Stimulated activated CD8-positive, alpha-beta memory T cell treated with anti-CD3 and anti-CD28 coated beads, Interleukin-15, amount 100 ng/mL, for 1 hour (primary cell): ENCODE results near the gene CFAP107.

Experiments
- DNase-seq: peaks from one replicate; pipeline ENCODE4 v3.0.0-alpha.2; 2020; ENCODE audit warnings: low read depth

The CFAP107 gene

DNA sequence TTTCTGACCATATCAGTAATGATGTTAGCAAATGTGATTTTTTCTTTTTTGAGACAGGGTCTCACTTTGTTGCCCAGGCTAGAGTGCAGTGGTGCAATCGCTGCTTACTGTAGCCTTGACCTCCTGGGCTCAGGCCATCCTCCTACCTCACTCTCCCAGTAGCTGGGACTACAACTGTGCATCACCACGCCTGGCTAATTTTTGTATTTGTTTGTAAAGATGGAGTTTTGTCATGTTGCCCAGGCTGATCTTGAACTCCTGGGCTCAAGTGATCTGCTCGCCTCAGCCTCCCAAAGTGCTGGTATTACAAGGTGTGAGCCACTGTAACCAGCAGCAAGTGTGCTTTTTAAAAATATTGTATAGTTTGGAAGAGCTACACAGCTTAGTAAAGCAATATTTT, 4.1 kb upstream of the CFAP107 start:
- no peak for DNase-seq

DNA sequence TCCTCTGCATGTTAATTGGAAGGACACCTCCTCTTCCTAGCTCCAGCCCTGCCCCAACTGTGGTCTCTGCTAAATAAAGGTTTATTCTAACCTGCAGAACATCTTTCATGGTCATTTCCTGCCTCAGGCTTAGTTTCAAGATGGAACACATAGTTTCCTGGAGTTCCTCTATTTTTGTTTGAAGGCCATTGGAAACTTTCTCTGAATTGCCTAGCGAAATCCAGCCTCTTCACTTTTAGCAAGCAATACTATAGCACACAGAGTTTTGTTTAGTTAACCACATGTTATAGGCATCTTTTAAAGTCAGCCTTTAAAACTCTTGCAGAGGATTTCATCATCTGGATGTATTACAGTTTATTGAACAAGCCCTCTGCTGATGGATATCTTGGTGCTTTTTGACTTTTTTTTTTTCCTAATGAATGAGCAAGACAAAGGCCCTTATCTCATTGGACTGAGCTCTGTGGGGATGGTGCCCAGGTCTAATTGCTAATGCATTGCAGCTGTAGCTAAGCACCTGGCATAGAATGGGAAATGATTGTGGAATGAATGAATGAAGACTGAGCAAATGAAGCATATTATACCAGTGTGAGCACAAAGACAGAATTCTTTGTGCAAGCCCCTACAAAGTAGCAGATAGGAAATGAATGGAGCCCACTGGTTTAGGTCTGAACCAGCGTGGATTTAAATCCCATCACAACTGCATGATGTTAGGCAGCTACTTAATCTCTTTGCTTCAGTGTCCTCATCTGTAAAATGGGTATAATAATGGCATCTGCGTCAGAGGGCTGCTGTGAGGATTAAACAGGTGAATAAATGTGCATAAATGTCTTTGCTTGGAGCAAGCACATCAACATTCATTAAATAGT, 641 bp upstream of the CFAP107 start:
- DNase-seq, result no peak

DNA sequence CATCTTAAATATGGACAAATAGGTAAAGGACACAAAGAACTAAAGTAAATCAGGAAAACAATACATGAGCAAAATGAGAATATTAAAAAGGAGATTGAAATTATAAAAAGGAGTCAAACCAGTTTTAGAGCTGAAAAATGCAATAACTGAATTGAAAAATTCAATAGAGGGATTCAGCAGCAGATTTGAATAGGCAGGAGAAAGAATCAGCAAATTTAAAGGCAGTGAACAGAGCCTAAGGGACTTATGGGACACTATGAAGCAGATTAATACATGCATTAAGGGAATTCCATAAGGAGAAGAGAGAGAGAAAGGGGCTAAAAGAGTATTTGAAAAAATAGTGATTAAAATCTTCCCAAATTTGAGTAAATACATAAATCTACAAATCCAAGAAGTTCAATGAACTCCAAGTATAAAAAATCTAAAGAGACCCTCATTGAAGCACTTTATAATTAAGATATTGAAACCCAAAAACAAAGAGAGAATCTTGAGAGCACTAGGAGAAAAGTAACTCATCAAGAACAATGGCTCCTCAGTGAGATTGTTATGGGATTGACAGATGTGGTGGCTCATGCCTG, 2.9 kb downstream of the CFAP107 start:
- no peak for DNase-seq

DNA sequence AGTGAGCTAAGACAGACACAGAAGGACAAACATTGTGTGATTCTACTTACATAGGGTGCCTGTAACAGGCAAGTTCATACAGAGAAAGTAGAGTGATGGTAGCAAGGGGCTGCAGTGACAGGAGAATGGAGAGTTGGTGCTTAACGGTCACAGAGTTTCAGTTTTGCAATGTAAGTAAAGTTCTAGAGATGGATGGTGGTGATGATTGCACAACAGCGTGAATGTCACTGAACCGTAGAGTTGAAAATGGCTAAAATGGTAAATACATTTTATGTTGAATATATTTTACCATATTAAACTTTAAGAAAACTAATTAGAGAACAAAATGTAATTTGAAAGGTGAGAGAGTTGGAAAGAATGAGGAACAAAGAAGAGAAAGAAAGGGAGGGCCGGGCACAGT, 8.7 kb downstream of the CFAP107 start:
- DNase-seq, result no peak

DNA sequence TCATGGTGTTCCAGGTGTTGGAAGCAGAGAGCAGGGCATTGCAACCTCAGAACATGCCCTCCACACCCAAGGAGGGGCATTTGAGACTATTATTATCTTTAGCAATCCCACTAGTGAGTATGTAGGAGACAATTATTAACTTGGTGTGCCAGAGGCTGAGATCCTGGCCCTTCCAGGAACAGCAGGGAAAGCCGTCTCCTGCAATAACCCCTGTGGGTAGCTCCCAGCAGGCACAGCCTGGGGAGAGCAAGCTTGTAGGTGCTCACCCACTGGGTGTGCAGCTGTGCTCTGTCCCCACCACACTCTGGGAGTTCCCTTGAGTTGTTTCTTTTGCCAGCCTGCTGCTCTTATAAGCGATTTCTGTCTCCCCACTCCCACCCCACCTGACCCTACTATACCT, 10.3 kb downstream of the CFAP107 start:
- no peak for DNase-seq

DNA sequence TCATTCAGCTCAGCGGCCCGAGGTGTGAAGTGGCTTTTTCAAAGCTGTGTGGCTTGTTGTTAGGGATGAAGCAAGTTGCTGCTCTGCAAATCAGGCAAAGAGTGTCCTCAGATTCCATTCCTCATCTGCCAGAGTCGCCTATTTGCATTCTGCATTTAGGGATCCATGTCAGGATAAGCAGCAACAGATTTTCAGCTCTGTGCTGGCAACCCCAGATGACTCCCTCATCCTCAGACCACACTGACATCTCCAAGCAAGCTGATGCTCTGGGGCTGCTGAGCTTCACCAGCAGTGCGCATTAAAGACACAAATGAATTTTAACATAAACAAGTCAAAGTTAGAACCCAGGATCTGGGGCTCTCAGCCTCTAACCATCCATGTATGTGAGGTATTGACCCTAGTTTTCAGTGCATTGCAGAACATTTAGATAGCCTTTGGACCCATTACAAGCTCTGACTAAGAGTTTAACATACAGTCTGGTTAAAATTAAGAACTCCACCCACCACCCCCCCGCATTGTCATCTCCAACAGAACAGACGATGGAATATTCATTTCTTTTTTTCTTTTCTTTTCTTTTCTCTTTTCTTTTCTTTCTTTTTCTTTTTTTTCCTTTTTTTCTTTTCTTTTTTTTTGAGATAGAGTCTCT, 10.9 kb downstream of the CFAP107 start:
- no peak for DNase-seq

DNA sequence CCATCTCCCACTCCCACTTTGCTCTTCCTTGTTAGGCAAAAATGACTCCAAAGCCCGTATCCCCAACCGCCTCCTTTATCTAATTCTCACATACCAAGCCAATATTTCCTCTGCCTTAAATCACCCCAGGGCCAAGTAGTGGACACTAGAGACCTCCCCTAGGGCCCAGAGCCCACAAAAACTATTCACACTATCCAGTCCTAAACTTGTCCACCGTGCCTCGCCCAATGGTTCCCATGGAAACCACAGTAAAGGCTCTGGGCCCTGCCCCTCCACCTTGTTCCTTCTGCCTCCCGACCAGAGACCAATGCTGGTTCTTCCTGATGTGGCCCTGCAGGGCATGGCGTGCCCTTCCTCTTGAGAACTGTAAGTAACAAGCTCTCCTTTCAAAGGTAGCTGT, 11.8 kb downstream of the CFAP107 start:
- no peak for DNase-seq

DNA sequence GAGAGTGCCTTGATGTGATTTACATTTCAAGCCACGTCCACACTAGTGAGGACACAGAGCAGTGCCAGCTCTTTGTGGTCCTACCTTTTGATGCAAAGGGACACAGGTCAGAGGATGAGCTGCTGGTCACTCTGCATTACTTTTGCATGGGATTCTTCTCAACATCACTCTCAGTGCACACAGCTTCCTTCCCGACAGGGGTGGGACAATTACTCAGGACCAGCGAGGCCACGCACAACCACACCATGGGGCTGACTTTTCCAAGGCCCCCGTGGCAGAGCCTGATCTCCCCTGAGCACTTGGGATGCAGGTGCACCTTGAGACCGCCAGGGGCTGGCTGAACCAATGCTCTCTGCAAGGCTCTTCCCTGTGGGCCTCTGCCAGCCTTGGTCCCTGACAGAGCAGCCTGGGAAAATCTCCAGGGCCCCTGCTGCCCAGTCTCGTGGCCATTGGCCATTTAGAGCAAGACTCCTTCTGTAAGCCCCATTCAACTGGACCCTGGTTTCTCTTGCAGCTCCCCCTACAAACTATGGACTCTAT, 14.3 kb downstream of the CFAP107 start:
- no peak for DNase-seq

DNA sequence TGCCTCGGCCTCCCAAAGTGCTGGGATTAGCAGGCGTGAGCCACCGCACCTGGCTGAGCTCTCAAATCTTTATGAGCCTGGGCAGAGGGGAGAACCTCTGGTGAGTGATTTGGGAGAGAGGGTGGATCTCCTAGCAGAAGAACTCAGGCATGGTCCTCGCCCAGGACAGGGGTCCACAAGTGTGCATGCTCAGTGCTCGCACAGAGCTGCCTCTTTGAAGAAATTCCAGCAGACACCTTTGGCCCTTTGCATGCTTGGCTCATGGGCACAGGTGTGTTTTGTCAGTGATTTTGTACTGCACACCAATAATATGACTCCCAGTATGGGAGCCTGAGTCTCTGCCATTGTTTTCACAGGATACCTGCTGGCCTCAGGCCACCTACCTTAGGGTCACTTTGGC, 15.8 kb downstream of the CFAP107 start:
- DNase-seq, result no peak

DNA sequence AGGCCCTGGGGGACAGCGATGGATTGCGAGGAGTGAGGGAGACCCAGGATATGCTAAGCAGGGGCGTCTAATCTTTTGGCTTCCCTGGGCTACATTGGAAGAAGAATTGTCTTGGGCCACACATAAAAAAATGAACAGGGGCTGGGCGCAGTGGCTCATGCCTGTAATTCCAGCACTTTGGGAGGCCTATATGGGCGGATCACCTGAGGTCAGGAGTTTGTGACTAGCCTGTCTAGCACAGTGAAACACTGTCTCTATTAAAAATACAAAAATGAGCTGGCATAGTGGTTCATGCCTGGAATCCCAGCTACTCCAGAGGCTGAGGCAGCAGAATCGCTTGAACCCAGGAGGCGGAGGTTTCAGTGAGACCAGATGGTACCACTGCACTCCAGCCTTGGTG, 16.8 kb downstream of the CFAP107 start:
- no peak for DNase-seq

DNA sequence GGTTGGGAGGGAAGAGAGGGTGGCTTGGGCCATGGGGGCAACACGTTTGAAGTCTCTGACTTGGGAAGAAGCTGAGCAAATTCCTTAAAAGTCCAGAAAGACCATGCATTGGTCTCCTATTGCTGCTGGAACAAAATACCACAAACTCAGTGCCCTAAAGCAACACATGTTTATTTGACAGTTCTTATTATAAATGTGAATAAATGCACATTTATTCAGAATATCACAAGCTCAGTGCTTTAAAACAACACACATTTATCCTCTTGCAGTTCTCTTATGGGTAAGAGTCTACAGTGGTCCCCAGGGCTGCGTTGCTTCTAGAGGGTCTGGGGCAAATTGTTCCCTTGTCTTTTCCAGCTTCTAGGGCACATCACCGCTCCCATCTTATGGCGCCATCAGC, 17.5 kb downstream of the CFAP107 start:
- no peak for DNase-seq

DNA sequence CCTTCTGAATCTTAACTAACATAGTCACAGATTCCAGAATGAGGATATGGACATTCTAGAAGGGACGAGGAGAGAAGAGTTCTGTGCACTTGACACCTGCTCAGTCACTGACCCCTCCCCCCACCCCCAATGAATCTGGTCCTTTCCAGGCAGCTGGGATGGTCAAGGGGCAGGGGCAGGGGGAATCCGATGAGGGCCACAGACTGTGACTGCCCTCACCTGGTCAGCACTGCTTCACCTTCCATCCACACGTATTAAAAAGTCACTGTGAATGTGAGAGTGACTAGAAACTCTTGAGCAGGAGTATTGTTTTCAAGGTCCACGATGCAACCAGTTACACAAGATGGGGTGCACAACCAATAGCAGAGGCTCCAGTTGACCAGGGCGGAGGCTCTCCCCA, 18.0 kb downstream of the CFAP107 start:
- DNase-seq, result no peak

DNA sequence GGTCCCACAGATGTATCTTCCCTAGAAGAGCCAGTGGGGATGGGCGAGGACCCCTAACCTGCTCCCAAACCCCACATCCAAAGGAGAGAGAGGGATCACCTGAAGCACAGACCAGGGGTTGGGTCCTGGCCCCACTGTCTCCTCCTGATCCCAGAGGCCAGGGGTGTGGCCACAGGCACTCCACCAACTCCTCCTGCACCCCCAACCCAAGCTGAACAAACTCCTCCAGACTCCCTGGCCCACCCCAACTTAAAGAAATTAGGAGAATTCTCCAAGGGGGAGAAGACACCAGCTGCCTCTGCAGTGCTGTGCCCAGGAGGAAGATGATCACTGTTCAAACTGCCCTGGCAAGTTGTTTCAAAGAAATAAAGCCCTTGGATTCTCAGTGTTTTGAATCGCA, 23.0 kb downstream of the CFAP107 start:
- DNase-seq, result no peak

DNA sequence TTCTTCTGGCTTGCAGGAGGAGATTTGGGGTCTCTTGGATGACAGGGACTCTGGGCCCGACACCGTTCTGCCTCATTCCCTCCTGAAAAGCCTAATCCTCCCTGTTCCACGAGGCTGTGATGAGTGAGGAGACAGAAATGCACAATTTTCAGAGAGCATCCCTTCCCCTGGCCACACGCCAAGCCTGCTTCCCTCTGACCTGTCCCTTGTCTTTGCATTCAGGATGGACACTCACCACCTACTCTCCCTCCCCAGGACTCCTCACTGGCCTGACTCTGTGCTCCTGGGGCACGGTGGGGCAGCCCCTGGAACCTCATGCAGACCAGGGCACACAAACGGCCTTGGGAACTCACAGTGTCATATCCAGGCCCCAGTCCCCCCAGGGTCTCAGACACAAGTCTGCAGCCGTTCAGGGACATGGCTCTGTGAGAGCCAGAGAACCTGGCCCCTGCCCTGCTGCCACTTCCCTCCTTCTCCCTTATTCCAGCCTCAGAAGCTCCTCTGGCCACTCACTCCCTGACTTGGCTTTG, 24.0 kb downstream of the CFAP107 start:
- no peak for DNase-seq

DNA sequence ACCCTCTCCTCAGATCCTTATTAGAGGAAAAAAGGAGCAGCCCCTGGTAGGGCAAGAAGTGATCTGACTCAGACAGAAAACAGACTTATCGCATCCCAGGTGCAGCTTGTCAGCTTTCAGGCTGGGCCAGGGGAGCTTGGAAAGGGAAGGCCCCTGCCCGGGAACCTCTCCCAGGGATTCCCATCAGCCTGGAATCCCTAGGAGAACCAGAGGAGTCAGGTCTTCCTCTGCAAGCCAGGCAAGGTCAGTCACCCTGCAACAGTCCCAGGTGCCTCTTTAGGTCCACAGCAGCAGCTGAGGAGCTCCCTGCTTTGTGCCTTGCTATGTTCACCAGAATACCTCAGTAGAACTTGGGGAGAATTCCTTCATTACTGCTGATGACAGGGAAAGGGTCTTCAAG, 24.6 kb downstream of the CFAP107 start:
- no peak for DNase-seq

DNA sequence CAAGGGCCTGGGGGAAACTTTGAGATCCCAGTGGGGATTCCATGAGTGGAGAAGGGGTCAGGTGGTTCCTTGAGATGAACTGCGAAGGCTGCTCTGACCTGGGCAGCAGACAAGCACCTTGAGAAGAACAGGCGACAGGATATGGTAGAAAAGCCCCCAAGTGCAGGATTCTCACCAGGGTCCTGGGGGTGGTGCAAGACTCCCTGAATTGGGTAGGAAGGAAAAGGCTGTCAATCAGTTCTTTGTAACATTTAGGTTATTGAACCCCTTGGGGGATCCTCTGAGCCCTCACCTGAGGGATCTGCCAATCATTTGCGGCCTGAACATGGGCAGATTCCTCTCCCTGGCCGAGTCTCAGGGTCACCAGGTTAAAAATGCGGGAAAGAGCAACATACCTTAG, 25.2 kb downstream of the CFAP107 start:
- no peak for DNase-seq

DNA sequence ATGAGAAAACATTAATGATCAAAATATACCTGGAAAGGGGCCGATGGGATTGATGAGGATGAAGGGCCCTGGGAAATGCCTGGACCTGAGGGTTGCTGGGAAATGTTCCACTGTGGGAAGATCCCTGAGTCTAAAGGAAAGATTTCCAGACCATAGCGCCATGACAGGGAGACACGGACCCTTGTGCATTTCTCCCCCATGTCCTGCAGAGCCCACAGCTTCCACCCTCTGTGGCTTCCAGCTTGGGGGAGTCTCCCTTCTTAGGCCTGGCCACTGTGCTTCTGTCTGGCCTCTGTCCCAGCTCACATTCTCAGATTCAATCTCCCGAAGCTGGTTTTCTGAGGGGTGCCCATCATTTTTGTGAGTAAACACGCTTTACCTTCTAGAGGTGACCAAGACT, 26.5 kb downstream of the CFAP107 start:
- DNase-seq, result no peak

DNA sequence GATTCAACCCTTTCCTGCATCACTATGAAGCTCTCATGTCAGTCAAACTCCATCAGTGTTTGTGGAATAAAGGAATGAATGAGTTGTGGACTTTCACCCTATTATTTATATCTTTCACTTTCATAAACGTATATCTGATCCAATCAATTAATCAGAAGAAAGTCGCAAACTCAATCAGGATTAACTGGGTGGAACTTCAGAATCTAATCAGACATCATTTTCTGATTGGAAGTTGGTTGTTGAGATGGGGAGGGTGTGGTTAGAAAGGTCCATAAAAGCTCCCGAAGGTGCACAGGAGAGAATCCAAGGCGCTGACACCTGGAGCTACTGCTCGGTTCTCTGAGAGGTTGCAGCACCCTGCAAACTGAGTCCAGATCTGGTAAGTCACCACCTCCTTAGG, 27.4 kb downstream of the CFAP107 start, which contains the start of gene PRAMEF12:
Gene PRAMEF12 (plus strand): TSS at position 301 of the 400 bp plus-strand sequence. CDS start 1,130 bp downstream, outside the sequence.
- DNase-seq, result no peak

DNA sequence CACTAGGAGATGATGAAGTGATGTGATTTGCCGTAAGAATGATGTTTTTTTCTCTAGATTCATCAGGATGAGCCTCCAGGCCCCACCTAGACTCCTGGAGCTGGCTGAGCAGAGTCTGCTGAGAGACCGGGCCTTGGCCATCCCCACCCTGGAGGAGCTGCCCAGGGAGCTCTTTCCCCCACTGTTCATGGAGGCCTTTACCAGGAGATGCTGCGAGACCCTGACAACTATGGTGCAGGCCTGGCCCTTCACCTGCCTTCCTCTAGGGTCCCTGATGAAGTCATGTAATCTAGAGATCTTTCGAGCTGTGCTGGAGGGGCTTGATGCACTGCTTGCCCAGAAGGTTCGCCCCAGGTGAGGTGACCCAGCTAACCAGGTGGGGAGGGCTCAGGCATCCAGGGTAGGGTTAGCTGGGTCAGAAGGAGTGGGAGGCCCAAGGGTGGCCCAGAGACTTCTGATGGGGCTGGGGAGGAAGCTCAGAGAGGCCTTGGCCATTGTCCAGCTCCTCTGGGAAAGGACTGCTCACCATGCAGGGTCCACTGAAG, 28.9 kb downstream of the CFAP107 start:
- no peak for DNase-seq

DNA sequence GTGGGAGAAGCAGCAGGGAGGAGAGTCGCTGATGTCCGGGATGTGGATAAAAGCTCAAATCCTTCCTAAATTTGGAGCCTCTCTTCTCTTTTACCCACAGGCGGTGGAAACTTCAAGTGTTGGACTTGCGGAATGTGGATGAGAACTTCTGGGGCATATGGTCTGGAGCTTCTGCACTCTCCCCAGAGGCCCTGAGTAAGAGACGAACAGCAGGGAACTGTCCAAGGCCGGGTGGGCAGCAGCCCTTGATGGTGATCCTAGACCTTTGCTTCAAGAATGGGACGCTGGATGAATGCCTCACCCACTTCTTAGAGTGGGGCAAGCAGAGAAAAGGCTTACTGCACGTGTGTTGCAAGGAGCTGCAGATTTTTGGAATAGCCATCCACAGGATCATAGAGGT, 29.4 kb downstream of the CFAP107 start:
- DNase-seq, result no peak

DNA sequence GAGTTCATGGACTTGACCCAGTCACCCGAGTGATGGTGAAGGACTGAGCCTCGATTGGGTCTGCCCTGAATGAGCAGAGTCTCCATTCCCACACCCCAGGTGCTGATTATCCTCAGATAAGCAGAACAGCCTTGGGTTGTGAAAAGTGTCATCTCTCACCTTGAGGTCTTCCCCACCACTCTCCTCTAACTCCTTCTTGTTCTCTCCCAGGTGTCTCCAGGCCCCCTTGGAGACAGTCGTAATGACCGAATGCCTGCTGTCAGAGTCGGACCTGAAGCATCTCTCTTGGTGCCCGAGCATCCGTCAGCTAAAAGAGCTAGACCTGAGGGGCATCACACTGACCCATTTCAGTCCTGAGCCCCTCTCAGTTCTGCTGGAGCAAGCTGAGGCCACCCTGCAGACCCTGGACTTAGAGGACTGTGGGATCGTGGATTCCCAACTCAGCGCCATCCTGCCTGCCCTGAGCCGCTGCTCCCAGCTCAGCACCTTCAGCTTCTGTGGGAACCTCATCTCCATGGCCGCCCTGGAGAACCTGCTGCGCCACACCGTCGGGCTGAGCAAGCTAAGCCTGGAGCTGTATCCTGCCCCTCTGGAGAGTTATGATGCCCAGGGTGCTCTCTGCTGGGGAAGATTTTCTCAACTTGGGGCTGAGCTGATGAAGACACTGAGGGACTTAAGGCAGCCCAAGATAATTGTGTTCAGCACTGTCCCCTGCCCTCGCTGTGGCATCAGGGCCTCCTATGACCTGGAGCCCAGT, 31.0 kb downstream of the CFAP107 start:
- no peak for DNase-seq

DNA sequence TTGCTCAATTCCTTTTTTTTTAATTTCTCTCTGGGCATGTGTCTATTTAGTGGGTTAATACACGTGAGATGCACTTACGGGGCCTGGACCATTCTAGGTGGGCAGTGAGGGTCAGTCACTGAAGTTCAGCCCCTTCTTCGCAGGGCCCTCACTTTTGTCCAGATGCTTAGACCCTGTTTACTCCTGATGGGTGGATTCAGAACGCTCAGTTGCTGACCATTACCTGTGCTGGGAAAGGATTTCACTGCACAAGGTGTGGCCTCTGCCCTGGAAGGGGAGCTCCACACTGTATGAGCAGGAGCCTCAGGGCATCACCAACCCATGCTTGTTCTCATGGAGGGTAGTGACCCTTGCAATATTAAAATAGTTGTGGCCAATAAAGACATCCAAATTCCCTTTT, 32.1 kb downstream of the CFAP107 start:
- no peak for DNase-seq
